Type B pancreatic cell (in vitro differentiated cells): ENCODE data around the gene SLC2A13. TPM values are rescaled to one million over a fixed set of nuclear protein-coding genes. Genes with fewer than 3 reads are reported as not detected.

Experiments
- DNase-seq: peaks from one replicate; pipeline ENCODE4 v3.0.0; 2021; ENCODE audit warnings: mixed read lengths; ENCODE audit not compliant: unreplicated experiment; ENCODE audit errors: extremely low spot score
- H3K27ac Mint-ChIP-seq: 2 replicates; pipeline ENCODE4 v1.8.0; 2021; ENCODE audit warnings: mild to moderate bottlenecking, mixed read lengths
- H3K27me3 Mint-ChIP-seq: 2 replicates; pipeline ENCODE4 v1.8.0; 2021; ENCODE audit warnings: mixed read lengths
- H3K36me3 Mint-ChIP-seq: 2 replicates; pipeline ENCODE4 v1.8.0; 2021; ENCODE audit warnings: mixed read lengths
- H3K4me1 Mint-ChIP-seq: one replicate; pipeline ENCODE4 v1.8.0; 2021; ENCODE audit warnings: mixed read lengths; ENCODE audit not compliant: unreplicated experiment
- H3K4me3 Mint-ChIP-seq: 2 replicates; pipeline ENCODE4 v1.8.0; 2021; ENCODE audit warnings: mild to moderate bottlenecking, mixed read lengths
- H3K9me3 Mint-ChIP-seq: 2 replicates; pipeline ENCODE4 v1.8.0; 2021; ENCODE audit warnings: mixed read lengths
- CTCF ChIP-seq: fragments of 200-600 bp; sonication (generic); conservative IDR thresholded peaks from 2 replicates; pipeline ENCODE4 v1.5.0; 2021; ENCODE audit warnings: antibody characterized with exemption, mild to moderate bottlenecking
- total RNA-seq: library from RNA; stranded (reverse); gene quantifications from 2 replicates; pipeline ENCODE4 v1.2.1, GENCODE V29; 2021; ENCODE audit warnings: low replicate concordance

Gene SLC2A13
- total RNA-seq, 1 donor from 2014 or later: 7.1 TPM

DNA sequence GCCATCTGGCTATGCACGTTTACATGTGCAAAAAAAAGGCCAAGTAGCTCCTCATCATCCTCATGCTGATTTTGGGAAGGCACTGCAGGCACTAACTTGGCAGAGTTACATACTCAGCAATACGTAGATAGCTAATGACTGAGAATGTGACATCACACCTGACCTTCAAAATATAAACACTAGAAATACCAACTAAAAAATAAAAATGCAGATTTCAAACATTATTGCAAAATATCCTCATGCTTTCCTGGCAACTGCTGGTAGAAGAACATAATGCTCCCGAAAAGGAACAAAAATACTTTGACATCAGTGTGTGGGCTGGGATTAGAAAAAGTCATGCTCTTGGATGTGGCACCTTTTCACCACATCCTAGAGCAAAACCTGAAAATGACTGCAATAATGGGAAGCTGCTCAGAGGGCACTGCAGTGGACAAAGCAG lies 333.0 kb downstream of the SLC2A13 start:
- Mint-ChIP-seq H3K4me1 (no peaks in the 10 kb centered on the region), H3K27ac (no peak overlapping the region)
- no peak for TF ChIP-seq CTCF

DNA sequence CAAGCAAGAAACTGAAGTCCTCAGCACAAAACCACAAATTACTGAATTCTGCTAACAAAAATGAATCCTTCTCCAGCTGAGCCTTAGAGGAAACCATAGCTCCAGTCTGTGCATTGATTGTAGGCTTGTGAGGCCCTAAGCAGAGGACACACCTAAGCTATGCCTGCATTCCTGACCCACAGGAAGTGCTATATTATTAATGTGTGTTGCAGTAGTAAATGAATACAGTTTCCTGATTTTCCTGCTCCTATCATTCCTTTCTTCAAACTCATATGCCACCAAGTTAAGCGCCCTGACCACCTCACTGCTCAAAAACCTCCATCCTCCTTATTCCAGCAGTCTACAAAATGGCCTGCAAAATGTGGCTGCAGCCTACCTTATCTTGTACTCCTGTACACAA lies 334.4 kb downstream of the SLC2A13 start:
- H3K27me3 Mint-ChIP-seq: no peaks in the 10 kb centered on the region
- H3K27ac Mint-ChIP-seq: peak overlapping the region; percentile 79
- H3K4me3 Mint-ChIP-seq: no peak overlapping the region
- H3K9me3 Mint-ChIP-seq: no peaks in the 10 kb centered on the region
- no peaks in the 10 kb centered on the region for H3K4me1 Mint-ChIP-seq
- no peak for TF ChIP-seq CTCF
- H3K36me3 Mint-ChIP-seq: no peaks in the 10 kb centered on the region
- no peak for DNase-seq

More for the DNA sequence above, 333.0 kb downstream of the SLC2A13 start:
- Mint-ChIP-seq H3K9me3 (no peaks in the 10 kb centered on the region), H3K36me3 (no peaks in the 10 kb centered on the region), H3K4me3 (no peak overlapping the region), H3K27me3 (no peaks in the 10 kb centered on the region)
- DNase-seq: no peak

- no peak overlapping the region for H3K27ac Mint-ChIP-seq
- DNase-seq: no peak
- H3K36me3 Mint-ChIP-seq: no peaks in the 10 kb centered on the region
- no peaks in the 10 kb centered on the region for H3K9me3 Mint-ChIP-seq
- peak; percentile 85 for TF ChIP-seq CTCF
- H3K4me3 Mint-ChIP-seq: no peak overlapping the region
- H3K4me1 Mint-ChIP-seq: no peaks in the 10 kb centered on the region
- H3K27me3 Mint-ChIP-seq: no peaks in the 10 kb centered on the region
Observed at GRCh38 chr12:39764944-39765560, 340.8 kb downstream of the SLC2A13 start.

- Mint-ChIP-seq H3K9me3 (no peaks in the 10 kb centered on the region), H3K4me3 (no peak overlapping the region), H3K27me3 (no peaks in the 10 kb centered on the region), H3K4me1 (no peaks in the 10 kb centered on the region), H3K36me3 (no peaks in the 10 kb centered on the region), H3K27ac (no peak overlapping the region)
- no peak for TF ChIP-seq CTCF
- no peak for DNase-seq
Observed at GRCh38 chr12:39763890-39764169, 342.1 kb downstream of the SLC2A13 start.

DNA sequence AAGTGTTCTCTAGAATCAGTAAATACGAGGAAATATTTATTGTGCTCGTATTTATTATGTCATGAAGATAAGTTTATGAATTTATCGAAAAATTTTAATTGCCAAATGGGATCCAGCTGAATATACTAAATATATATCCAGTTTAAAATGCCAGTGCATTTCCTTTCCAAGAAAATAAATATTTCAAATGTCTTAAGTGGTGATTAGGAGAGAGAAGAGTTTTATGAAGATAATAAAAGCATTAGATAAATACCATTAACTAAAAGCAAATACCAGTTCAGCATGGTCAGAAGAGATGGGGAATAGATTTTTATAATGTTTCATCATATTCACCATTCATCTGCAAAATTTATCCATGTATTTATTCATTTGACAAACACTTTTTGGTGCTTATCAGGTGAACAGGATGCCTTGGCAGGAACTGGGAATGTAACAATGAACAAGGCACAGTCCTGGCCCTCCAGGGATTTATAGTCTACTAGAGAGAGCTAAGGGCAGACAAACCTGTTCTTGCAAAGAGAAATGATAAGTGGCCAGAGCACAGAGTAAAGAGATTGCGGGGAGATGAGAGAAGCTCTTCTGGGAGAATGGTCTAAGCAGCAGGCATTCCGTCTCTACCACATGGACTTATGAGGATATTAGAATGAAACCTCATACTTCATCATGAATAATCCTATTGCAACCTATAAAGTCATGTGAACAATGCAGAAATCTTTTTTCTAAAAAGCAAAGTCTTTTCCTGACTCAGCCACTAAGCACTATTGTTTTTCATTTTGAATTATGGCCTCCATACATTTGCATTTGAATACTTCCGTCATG lies 342.6 kb downstream of the SLC2A13 start:
- no peaks in the 10 kb centered on the region for H3K27me3 Mint-ChIP-seq
- DNase-seq: no peak
- no peaks in the 10 kb centered on the region for H3K4me1 Mint-ChIP-seq
- H3K27ac Mint-ChIP-seq: no peak overlapping the region
- H3K36me3 Mint-ChIP-seq: no peaks in the 10 kb centered on the region
- H3K4me3 Mint-ChIP-seq: no peak overlapping the region
- no peak for TF ChIP-seq CTCF
- no peaks in the 10 kb centered on the region for H3K9me3 Mint-ChIP-seq
